Mesodermal cell (in vitro differentiated cells): ENCODE data around the gene WDPCP.
"Not testable (repeated sequence)": the region's sequence is repeated elsewhere in the genome, so short reads cannot be mapped to it uniquely, and the experiment has no call there.

Experiments used
- H3K27ac ChIP-seq: 2 replicates; pipeline ENCODE4 v1.7.0; 2013; ENCODE audit warnings: mild to moderate bottlenecking, low read depth, low read length, moderate library complexity; ENCODE audit not compliant: severe bottlenecking
- H3K36me3 ChIP-seq: 2 replicates; pipeline ENCODE4 v1.7.1; 2013; ENCODE audit warnings: mild to moderate bottlenecking, low read length, moderate library complexity; ENCODE audit not compliant: control insufficient read depth, insufficient read depth
- H3K4me1 ChIP-seq: one replicate; pipeline ENCODE4 v1.7.1; 2013; ENCODE audit warnings: mild to moderate bottlenecking, low read length; ENCODE audit not compliant: insufficient read depth, control insufficient read depth, poor library complexity, severe bottlenecking
- H3K4me3 ChIP-seq: 2 replicates; pipeline ENCODE4 v1.7.0; 2013; ENCODE audit warnings: low read length, control low read depth, mild to moderate bottlenecking; ENCODE audit not compliant: insufficient read depth, poor library complexity, severe bottlenecking; ENCODE audit errors: extremely low read depth
- H3K9me3 ChIP-seq: 2 replicates; pipeline ENCODE4 v1.7.1; 2013; ENCODE audit warnings: mild to moderate bottlenecking, low read length, moderate library complexity; ENCODE audit not compliant: control insufficient read depth
- WGBS, 2 experiments: methylation state at CpG; one replicate each; pipeline ENCODE4 v1.1.5; 2013; ENCODE audit warnings: missing lambda C conversion rate in 2 of 2; ENCODE audit not compliant: insufficient coverage in 2 of 2; 5-methylcytosine and 5-hydroxymethylcytosine counted together

The WDPCP gene

DNA sequence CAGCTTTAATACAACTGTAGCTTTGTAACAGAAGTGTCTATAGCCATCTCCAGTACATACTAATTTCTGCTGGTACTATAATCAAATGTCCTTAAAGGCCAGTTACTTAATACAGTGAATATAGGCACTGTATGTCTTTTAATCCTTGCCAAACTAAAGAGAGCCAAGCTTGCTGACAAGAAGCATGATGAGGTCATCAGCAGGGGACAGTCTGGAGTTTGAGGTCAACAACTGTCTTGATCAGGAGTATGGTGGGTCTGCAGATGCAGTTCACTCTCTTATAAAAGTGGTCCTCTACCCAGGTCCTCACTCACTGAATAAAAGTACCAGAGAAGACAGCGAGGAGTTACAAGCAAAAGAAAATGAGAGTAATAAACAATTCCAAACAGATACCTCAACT lies 219.1 kb downstream of the WDPCP start:
- no peaks in the 10 kb centered on the region for H3K4me1 ChIP-seq
- WGBS, 2 experiments, result no CpG with 5 or more reads among the region's 1 CpG

DNA sequence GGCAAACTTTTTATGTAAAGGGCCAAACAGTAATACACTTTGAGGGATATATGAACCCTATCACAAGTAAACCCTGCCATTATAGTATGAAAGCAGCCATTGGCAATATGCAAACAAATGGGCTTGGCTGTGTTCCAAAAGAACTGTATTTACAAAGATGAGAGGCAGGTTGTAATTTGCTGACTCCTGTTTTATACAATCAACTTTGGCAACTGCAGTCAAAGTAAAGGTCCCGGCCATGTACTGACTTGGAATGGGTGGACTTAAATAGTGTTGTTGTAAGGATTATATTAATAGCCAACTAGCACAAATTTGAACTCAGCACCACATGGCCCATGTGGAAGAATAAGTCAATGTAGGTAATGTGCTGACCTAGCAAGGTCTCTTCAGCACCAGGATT lies 223.4 kb downstream of the WDPCP start:
- no peaks in the 10 kb centered on the region for H3K4me1 ChIP-seq
- H3K36me3 ChIP-seq, result no peaks in the 10 kb centered on the region
- no peaks in the 10 kb centered on the region for H3K9me3 ChIP-seq
- no CpG with 5 or more reads among the region's 1 CpG for WGBS, 2 experiments
- H3K4me3 ChIP-seq, result no peak overlapping the region
- no peak overlapping the region for H3K27ac ChIP-seq

More for the DNA sequence above, 219.1 kb downstream of the WDPCP start:
- no peak overlapping the region for H3K27ac ChIP-seq
- H3K36me3 ChIP-seq, result no peaks in the 10 kb centered on the region
- no peaks in the 10 kb centered on the region for H3K9me3 ChIP-seq
- H3K4me3 ChIP-seq, result no peak overlapping the region

DNA sequence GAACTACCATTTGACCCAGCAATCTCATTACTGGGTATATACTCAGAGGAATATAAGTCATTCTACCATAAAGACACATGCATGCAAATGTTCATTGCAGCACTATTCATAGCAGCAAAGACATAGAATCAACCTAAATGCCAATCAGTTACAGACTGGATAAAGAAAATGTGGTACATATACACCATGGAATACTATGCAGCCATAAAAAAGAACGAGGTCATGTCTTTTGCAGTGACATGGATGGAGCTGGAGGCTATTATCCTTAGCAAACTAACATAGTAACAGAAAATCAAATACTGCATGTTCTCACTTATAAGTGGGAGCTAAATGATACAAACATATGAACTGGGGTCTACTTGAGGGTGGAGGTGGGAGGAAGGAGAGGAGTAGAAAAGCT lies 230.6 kb downstream of the WDPCP start:
- not testable (repeated sequence) for H3K4me1 ChIP-seq, H3K9me3 ChIP-seq, H3K27ac ChIP-seq, H3K36me3 ChIP-seq, H3K4me3 ChIP-seq
- no CpG with 5 or more reads among the region's 1 CpG for WGBS, 2 experiments

DNA sequence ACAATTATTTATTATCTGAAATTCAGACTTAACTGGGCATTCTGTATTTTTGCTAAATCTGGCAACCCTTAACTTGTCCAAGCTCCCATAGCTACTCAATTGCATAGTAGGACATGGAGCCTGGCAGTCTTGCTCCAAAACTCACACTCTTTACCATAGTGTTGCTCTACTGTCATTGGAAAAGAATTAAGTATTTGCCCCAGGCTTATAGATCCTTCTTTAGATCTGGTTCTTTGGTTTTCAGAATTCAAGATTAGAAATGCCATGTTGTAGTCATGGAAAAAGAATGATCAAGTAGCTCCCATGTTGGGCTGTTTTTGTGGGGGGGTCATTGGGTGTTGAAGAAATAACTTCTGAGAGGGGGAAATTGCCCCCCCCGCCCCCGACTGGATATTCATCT lies 240.9 kb downstream of the WDPCP start:
- Histone ChIP-seq H3K4me3 (no peak overlapping the region), H3K27ac (no peak overlapping the region), H3K4me1 (no peaks in the 10 kb centered on the region), H3K9me3 (no peaks in the 10 kb centered on the region), H3K36me3 (no peaks in the 10 kb centered on the region)
- 100% methylated on average over 2 of the region's 2 CpGs; no CpG with 5 or more reads in 1 of the 2 experiments for WGBS, 2 experiments

DNA sequence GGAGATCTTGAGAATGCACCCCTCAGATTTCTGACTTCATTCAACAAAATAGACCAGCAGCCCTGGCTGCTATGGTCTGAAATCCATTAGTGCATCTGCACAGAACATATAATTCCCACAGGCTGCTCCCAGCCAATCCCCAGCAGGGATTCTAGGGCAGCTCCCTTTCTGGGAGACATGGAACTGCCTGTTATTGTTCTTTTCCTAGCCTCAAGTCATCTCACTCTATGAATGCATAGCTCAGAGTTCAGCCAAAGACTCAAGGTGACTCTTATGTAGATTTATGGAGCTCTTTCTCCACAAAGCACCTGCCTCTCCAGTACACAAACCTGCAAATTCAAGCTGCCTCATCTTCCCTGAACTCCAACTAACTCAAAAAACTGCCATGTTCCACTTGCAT lies 241.9 kb downstream of the WDPCP start:
- H3K4me3 ChIP-seq, result no peak overlapping the region
- no peaks in the 10 kb centered on the region for H3K4me1 ChIP-seq
- H3K27ac ChIP-seq, result no peak overlapping the region
- H3K9me3 ChIP-seq, result no peaks in the 10 kb centered on the region
- H3K36me3 ChIP-seq, result no peaks in the 10 kb centered on the region

DNA sequence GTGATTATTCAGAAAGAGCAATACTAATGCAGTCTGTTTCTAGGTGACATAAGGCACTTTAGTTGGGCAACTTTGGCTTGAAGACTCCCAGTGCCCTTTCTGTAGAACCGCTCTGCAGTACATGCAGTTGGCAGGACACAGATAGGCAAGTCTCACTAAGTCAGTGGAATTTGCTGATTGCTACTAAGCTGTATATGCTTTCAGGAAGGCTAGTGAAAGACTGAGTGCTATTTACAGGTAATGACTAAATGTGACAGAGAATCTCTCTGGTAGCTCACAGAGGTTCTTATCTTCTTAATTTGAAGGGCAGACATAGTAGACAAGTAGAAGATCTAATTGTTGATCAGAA lies 243.0 kb downstream of the WDPCP start:
- H3K4me1 ChIP-seq, result no peaks in the 10 kb centered on the region
- no peak overlapping the region for H3K4me3 ChIP-seq
- WGBS, 2 experiments, result 89 to 92% methylated on average over 1 of the region's 1 CpG
- no peaks in the 10 kb centered on the region for H3K36me3 ChIP-seq
- H3K27ac ChIP-seq, result no peak overlapping the region
- H3K9me3 ChIP-seq, result no peaks in the 10 kb centered on the region

DNA sequence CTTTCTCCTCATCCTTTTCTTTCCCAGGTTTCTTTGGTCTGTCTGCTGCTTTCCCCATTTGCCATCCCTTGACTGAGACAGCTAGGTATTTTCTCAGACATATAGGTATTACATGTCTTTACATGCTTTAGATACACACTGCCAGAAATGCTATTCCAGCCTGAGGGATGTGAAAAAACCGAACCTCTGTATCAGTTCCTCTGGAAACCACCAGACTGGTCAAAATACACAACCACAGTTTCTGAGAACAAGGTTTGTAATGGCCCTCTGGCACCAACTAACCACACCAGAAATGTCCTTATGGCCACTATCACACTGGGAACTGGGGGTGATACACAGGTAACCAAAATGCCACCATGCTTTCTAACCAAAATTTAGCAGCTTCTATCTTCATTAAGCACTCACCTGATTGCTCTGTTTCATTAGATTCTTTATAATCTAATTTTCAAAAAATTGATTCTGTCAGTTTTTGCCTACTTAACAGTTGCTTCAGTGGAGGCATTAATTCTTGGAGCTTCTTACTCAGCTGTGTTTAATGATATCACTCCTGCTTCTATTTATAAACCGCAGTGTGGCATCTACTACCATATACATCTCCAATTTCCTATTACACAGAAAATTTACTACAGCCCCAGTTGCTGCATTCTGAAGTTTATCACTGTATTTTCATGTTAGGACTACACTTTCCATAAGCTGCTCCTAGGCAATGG lies 243.5 kb downstream of the WDPCP start:
- Histone ChIP-seq H3K9me3 (no peaks in the 10 kb centered on the region), H3K4me3 (no peak overlapping the region), H3K36me3 (no peaks in the 10 kb centered on the region), H3K27ac (no peak overlapping the region), H3K4me1 (no peaks in the 10 kb centered on the region)
- WGBS, 2 experiments, result 89 to 94% methylated on average over 1 to 2 of the region's 2 CpGs

DNA sequence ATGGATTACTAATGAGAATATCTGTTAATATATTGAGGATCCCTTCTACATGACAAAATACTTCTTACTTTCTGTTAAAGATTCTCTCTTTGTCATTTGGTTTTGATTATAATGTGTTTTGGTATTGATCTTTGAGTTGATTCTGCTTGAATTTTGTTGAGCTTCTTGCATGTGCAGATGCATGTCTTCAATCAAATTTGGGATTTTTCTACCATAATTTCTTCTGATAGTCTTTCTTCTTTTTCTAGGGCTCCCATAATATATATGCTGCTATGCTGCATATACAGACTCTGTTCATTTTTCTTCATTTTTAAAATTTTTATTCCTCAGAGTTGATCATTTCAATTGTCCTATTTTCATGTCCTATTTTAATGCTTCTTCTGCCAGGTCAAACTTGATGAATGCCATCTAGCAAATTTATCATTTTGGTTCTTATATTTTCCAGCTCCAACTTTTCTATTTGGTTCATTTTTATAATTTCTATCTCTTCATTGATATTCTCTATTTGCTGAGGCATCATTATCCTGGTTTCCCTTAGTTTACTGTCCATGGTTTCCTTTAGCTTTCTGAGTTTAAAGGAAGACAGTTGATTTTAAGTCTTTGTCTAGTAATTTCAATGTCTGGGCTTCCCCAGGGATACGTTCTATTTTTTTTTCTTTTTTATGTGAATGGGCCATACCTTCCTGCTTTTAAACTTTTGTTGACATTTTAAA lies 244.7 kb downstream of the WDPCP start:
- H3K4me3 ChIP-seq, result no peak overlapping the region
- WGBS, 2 experiments, result no CpG with 5 or more reads among the region's 1 CpG
- no peaks in the 10 kb centered on the region for H3K4me1 ChIP-seq
- H3K36me3 ChIP-seq, result no peaks in the 10 kb centered on the region
- H3K27ac ChIP-seq, result no peak overlapping the region
- H3K9me3 ChIP-seq, result no peaks in the 10 kb centered on the region

DNA sequence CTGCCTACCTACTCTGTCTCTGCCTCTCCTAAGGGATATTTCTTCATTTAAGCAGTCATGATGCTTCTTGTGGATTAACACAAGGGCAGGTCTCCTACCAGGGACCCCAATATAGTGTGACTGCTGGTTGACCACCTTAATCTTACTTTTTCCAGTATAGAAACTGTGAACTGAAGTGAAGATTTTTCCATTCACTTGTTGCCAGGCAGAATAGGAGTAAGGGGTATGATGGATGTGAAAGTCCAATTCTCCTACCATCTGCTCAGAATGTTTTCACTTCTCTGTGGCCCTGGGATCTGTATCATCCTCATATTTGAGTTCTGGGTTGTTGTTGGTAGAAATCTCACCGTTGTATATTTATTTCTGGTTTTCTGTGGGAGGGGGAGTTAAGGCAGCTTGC lies 247.8 kb downstream of the WDPCP start:
- no peaks in the 10 kb centered on the region for H3K36me3 ChIP-seq
- WGBS, 2 experiments, result no CpG with 5 or more reads among the region's 1 CpG
- H3K4me3 ChIP-seq, result no peak overlapping the region
- no peaks in the 10 kb centered on the region for H3K4me1 ChIP-seq
- H3K27ac ChIP-seq, result no peak overlapping the region
- H3K9me3 ChIP-seq, result no peaks in the 10 kb centered on the region

DNA sequence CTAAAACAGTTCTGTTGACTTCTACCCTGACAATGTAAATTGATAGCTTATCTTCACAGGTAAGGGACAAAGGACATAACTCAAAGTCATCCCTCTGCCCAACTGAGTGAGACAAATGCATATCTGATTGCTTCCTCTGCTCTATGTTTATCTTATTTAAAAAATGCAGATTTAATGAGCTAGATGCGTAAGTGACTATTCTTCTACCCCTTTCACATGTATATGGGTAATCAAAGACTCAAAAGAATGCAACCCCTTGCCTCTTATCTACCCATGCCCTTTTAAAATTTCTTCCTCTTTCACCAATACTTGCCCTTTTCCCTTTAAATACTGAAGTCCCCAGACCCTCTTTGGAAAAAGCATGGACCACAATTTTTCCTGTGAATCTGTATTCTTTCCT lies 253.4 kb downstream of the WDPCP start:
- Histone ChIP-seq H3K9me3 (no peaks in the 10 kb centered on the region), H3K4me3 (no peak overlapping the region), H3K27ac (no peak overlapping the region), H3K4me1 (no peaks in the 10 kb centered on the region), H3K36me3 (no peaks in the 10 kb centered on the region)
- 86% methylated on average over 1 of the region's 1 CpG; no CpG with 5 or more reads in 1 of the 2 experiments for WGBS, 2 experiments

DNA sequence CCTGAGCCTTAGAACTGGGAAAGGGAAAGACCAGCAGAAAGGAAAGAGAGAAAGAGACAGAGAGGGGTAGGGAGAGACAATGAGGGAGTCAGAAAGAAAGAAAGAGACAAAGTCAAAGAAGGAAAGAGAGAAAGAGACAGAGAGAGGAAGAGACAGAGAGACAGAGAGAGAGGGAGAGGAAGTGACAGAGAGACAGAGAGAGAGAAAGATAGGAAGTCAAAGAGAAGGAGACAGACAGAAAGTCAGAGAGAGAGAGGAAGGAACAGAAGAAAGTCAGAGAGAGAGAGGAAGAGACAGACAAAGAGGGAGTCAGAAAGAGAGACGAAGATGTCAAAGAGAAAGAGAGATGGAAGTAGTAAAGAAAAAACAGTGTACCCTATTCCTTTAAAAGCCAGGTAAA lies 261.8 kb downstream of the WDPCP start:
- H3K9me3 ChIP-seq, result no peaks in the 10 kb centered on the region
- no peak overlapping the region for H3K27ac ChIP-seq
- WGBS, 2 experiments, result no CpG with 5 or more reads among the region's 1 CpG
- no peak overlapping the region for H3K4me3 ChIP-seq
- no peaks in the 10 kb centered on the region for H3K4me1 ChIP-seq
- no peaks in the 10 kb centered on the region for H3K36me3 ChIP-seq
